Neural cell (in vitro differentiated cells): ENCODE measurements around the gene LAG3. TPM values are rescaled to one million over a fixed set of nuclear protein-coding genes. Genes with fewer than 3 reads are reported as not detected.

Experiments
- H2AFZ ChIP-seq: fragments of 200-600, 300-800 bp; sonication (generic), shearing (Covaris generic); 2 replicates; pipeline ENCODE4 v1.6.0; 2014; ENCODE audit warnings: low read depth, mild to moderate bottlenecking, antibody characterized with exemption, low read length, moderate library complexity
- H3F3A ChIP-seq: fragments of 200-600 bp; shearing (Covaris generic); 2 replicates; pipeline ENCODE4 v1.6.1; 2016; ENCODE audit warnings: mild to moderate bottlenecking, moderate library complexity, mixed read lengths, antibody characterized with exemption, low read length; ENCODE audit not compliant: insufficient read depth, poor library complexity, severe bottlenecking
- H3K27ac ChIP-seq: fragments of 200-600, 300-800 bp; sonication (generic), shearing (Covaris generic); 2 replicates; pipeline ENCODE4 v1.5.1; 2014; ENCODE audit warnings: mild to moderate bottlenecking, low read length, moderate library complexity
- H3K27me3 ChIP-seq: fragments of 300-800, 200-600 bp; sonication (generic), shearing (Covaris generic); 2 replicates; pipeline ENCODE4 v1.6.0; 2014; ENCODE audit warnings: mild to moderate bottlenecking, low read depth, low read length, moderate library complexity; ENCODE audit not compliant: insufficient read depth
- H3K36me3 ChIP-seq: fragments of 300-800, 200-600 bp; sonication (generic), shearing (Covaris generic); 2 replicates; pipeline ENCODE4 v1.5.1; 2014; ENCODE audit warnings: mild to moderate bottlenecking, antibody characterized with exemption, low read length, moderate library complexity; ENCODE audit not compliant: insufficient read depth
- H3K4me2 ChIP-seq: fragments of 300-800, 200-600 bp; sonication (generic), shearing (Covaris generic); 2 replicates; pipeline ENCODE4 v1.6.0; 2014; ENCODE audit warnings: mild to moderate bottlenecking, low read length
- H3K4me3 ChIP-seq: fragments of 300-800, 200-600 bp; sonication (generic), shearing (Covaris generic); 2 replicates; pipeline ENCODE4 v1.5.1; 2014; ENCODE audit warnings: mild to moderate bottlenecking, low read length, moderate library complexity
- H3K79me2 ChIP-seq: fragments of 200-600 bp; shearing (Covaris generic); replicated peaks from 2 replicates; pipeline ENCODE4 v1.6.0; 2014; ENCODE audit warnings: mild to moderate bottlenecking, low read length, moderate library complexity; ENCODE audit not compliant: insufficient read depth
- H3K9ac ChIP-seq: fragments of 300-800, 200-600 bp; sonication (generic), shearing (Covaris generic); 2 replicates; pipeline ENCODE4 v1.6.1; 2016; ENCODE audit warnings: mild to moderate bottlenecking, low read length, mixed read lengths
- H3K9me2 ChIP-seq: fragments of 200-600 bp; shearing (Covaris generic); 2 replicates; pipeline ENCODE4 v1.6.1; 2016; ENCODE audit warnings: mild to moderate bottlenecking, low read length, mixed read lengths; ENCODE audit not compliant: insufficient read depth
- H3K9me3 ChIP-seq: fragments of 200-600, 300-800 bp; sonication (generic), shearing (Covaris generic); 2 replicates; pipeline ENCODE4 v1.6.1; 2016; ENCODE audit warnings: mild to moderate bottlenecking, mixed run types, low read length, moderate library complexity, mixed read lengths
- H4K20me1 ChIP-seq: fragments of 200-600 bp; shearing (Covaris generic); 2 replicates; pipeline ENCODE4 v1.6.1; 2016; ENCODE audit warnings: mild to moderate bottlenecking, mixed run types; ENCODE audit not compliant: insufficient read depth
- EP300 ChIP-seq: fragments of 450-650 bp; conservative IDR thresholded peaks from 2 replicates; pipeline ENCODE4 v1.6.1; 2014; ENCODE audit warnings: antibody characterized with exemption, mild to moderate bottlenecking, moderate library complexity; ENCODE audit not compliant: poor library complexity, severe bottlenecking
- EZH2 ChIP-seq: fragments of 200-600, 300-800 bp; shearing (Covaris generic), sonication (generic); IDR thresholded peaks from 2 replicates; pipeline ENCODE4 v1.6.1; 2014; ENCODE audit warnings: antibody characterized with exemption, low read length, borderline replicate concordance, mild to moderate bottlenecking; ENCODE audit not compliant: insufficient read depth, poor library complexity, severe bottlenecking
- MXI1 ChIP-seq: fragments of 450-650 bp; conservative IDR thresholded peaks from 2 replicates; pipeline ENCODE4 v1.6.1; 2014; ENCODE audit warnings: antibody characterized with exemption, mild to moderate bottlenecking; ENCODE audit not compliant: poor library complexity, severe bottlenecking
- POLR2AphosphoS5 ChIP-seq: IDR thresholded peaks from 2 replicates; pipeline ENCODE4 v1.6.1; 2012
- RAD21 ChIP-seq: fragments of 450-650 bp; conservative IDR thresholded peaks from 2 replicates; pipeline ENCODE4 v1.6.1; 2014; ENCODE audit warnings: antibody characterized with exemption, mild to moderate bottlenecking, moderate library complexity
- SMC3 ChIP-seq: fragments of 450-650 bp; conservative IDR thresholded peaks from 2 replicates; pipeline ENCODE4 v1.6.1; 2014; ENCODE audit warnings: antibody characterized with exemption, mild to moderate bottlenecking, moderate library complexity; ENCODE audit not compliant: poor library complexity
- TAF1 ChIP-seq: IDR thresholded peaks from 2 replicates; pipeline ENCODE4 v1.6.1; 2012; ENCODE audit warnings: low read depth
- polyA plus RNA-seq: library from polyadenylated mRNA; depleted of rRNA; stranded (reverse); fragments of >200 nt; gene quantifications from 2 replicates; pipeline ENCODE4 v1.2.3, GENCODE V29; 2014
- TF ChIP-seq, protein P1 (sequence below): IDR thresholded peaks from 2 replicates; pipeline ENCODE4 v1.6.1; 2012; ENCODE audit warnings: borderline replicate concordance
- TF ChIP-seq, protein P2 (sequence below): fragments of 450-650 bp; IDR thresholded peaks from 2 replicates; pipeline ENCODE4 v1.5.1; 2014; ENCODE audit warnings: antibody characterized with exemption, mild to moderate bottlenecking, moderate library complexity; ENCODE audit not compliant: poor library complexity, severe bottlenecking

Gene LAG3
- polyA plus RNA-seq, 1 donor from 2014 or later = 1.4 TPM

DNA sequence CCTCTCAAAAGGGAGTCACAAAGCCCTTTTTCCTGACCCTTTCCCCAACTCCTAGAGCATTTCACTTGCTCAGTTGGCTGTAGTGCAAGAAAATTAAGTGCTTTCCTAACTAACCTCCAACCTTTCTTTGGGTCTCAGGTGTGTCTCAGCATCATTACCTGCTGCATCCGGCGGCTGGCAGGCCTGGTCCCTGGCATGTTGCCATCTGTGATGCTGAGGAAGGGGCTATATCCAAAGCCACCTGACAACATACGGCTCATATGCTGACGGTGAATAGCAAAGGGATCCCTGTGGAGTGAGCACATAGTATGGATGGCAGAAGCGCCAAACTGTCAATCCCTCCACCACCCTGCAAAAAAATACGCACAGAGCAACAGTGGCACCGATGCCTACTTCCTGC, 20.6 kb upstream of the LAG3 start:
- Histone ChIP-seq H3K9me2 (no peaks in the 10 kb centered on the region), H3K4me3 (peak overlapping the region; percentile 99), H2AFZ (no peak overlapping the region), H3K27ac (peak overlapping the region; percentile 100), H3K27me3 (no peaks in the 10 kb centered on the region), H4K20me1 (no peaks in the 10 kb centered on the region), H3K36me3 (peaks cover 7% of the 10 kb centered on the region), H3F3A (no peaks in the 10 kb centered on the region), H3K4me2 (peak overlapping the region; percentile 82), H3K9me3 (no peaks in the 10 kb centered on the region), H3K79me2 (peaks cover 20% of the 10 kb centered on the region), H3K9ac (peak overlapping the region; percentile 100)
- TF ChIP-seq, protein P1, sequence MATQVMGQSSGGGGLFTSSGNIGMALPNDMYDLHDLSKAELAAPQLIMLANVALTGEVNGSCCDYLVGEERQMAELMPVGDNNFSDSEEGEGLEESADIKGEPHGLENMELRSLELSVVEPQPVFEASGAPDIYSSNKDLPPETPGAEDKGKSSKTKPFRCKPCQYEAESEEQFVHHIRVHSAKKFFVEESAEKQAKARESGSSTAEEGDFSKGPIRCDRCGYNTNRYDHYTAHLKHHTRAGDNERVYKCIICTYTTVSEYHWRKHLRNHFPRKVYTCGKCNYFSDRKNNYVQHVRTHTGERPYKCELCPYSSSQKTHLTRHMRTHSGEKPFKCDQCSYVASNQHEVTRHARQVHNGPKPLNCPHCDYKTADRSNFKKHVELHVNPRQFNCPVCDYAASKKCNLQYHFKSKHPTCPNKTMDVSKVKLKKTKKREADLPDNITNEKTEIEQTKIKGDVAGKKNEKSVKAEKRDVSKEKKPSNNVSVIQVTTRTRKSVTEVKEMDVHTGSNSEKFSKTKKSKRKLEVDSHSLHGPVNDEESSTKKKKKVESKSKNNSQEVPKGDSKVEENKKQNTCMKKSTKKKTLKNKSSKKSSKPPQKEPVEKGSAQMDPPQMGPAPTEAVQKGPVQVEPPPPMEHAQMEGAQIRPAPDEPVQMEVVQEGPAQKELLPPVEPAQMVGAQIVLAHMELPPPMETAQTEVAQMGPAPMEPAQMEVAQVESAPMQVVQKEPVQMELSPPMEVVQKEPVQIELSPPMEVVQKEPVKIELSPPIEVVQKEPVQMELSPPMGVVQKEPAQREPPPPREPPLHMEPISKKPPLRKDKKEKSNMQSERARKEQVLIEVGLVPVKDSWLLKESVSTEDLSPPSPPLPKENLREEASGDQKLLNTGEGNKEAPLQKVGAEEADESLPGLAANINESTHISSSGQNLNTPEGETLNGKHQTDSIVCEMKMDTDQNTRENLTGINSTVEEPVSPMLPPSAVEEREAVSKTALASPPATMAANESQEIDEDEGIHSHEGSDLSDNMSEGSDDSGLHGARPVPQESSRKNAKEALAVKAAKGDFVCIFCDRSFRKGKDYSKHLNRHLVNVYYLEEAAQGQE = no peak
- TF ChIP-seq EZH2 = no peak
- no peak for TF ChIP-seq EP300
- TF ChIP-seq SMC3 = no peak
- no peak for TF ChIP-seq MXI1
- TF ChIP-seq POLR2AphosphoS5 = no peak
- no peak for TF ChIP-seq RAD21
- no peak for TF ChIP-seq TAF1
- TF ChIP-seq, protein P2, sequence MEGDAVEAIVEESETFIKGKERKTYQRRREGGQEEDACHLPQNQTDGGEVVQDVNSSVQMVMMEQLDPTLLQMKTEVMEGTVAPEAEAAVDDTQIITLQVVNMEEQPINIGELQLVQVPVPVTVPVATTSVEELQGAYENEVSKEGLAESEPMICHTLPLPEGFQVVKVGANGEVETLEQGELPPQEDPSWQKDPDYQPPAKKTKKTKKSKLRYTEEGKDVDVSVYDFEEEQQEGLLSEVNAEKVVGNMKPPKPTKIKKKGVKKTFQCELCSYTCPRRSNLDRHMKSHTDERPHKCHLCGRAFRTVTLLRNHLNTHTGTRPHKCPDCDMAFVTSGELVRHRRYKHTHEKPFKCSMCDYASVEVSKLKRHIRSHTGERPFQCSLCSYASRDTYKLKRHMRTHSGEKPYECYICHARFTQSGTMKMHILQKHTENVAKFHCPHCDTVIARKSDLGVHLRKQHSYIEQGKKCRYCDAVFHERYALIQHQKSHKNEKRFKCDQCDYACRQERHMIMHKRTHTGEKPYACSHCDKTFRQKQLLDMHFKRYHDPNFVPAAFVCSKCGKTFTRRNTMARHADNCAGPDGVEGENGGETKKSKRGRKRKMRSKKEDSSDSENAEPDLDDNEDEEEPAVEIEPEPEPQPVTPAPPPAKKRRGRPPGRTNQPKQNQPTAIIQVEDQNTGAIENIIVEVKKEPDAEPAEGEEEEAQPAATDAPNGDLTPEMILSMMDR = no peak

DNA sequence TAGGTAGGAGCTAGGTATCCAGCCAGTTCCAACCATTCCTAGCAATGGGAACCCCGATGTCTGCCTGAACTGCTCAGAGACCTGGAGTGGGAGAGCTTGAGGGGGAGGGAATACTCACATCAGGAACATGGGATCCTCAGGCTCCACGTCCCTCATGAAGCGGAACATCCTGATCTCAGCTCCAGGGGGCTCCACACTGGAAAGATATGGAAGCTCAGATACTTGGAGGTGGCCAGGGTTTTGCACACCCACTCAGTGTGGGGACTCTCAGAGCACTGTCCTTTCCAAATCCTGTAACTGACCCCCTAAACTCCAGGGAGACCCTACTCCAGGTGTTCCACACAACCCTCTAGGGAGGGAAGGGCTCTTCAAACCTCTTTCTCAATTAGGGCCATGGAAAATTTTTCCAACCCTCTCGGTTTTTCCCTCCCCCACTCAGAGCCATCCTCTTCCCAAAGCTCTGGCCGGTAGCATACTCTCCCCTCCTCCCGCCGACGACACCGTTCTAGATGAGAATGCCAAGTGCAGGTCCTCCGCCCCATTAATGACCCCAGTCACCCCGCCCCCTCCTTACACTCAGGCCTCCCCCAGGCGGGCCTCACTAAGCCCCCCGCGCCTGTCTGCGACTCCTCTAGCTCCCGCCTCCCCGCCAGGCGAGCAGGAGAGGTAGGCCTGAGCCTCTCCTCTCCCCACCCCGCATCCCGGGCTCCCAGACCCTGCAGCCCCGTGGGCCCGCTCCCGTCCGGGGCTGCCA, 20.0 kb upstream of the LAG3 start:
- TF ChIP-seq, protein P2 = peak; percentile 71
- TF ChIP-seq RAD21 (peak; percentile 54), EZH2 (no peak), POLR2AphosphoS5 (peak; percentile 38), TAF1 (no peak), MXI1 (no peak), SMC3 (peak; percentile 78)
- TF ChIP-seq, protein P1 = peak; percentile 49
- peak overlapping the region; percentile 99 for H3K4me3 ChIP-seq
- H3K4me2 ChIP-seq = peak overlapping the region; percentile 82
- no peaks in the 10 kb centered on the region for H3K27me3 ChIP-seq
- H3F3A ChIP-seq = no peaks in the 10 kb centered on the region
- H3K9me2 ChIP-seq = no peaks in the 10 kb centered on the region
- H3K36me3 ChIP-seq = peaks cover 7% of the 10 kb centered on the region
- H3K9me3 ChIP-seq = no peaks in the 10 kb centered on the region
- peak overlapping the region; percentile 100 for H3K9ac ChIP-seq
- H3K27ac ChIP-seq = peak overlapping the region; percentile 100
- no peaks in the 10 kb centered on the region for H4K20me1 ChIP-seq
- peaks cover 20% of the 10 kb centered on the region for H3K79me2 ChIP-seq
- H2AFZ ChIP-seq = peak overlapping the region; percentile 77
